Pons (tissue), 1 donor: ENCODE data around the gene ACOXL.
"Not testable (repeated sequence)": the region's sequence is repeated elsewhere in the genome, so short reads cannot be mapped to it uniquely, and the experiment has no call there.

Source experiments
- DNase-seq: peaks from one replicate; pipeline ENCODE4 v3.0.0-alpha.2; 2016; ENCODE audit warnings: low spot score

The ACOXL gene

DNA sequence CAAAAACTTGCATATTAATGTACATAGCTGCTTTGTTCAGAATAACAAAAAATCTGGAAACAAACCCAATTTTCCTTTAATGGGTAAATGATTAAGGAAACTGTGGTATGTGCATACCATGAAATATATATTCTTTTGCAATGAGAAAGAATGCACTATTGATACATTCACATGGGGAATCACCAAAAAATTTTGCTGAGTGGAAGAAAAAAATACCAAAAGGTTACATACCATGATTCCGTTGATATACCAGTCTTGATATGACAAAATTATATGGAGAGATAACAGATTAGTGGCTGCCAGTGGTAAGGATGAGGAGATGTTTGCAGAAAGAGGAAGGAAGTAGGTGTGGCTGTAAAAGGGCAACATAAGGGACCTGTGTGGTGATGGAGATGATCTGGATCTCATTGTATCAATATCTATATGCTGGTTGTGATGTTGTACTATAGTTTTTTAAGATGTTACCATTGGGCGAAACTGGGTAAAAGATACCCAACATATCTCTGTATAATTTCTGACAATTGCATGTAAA, 333.8 kb downstream of the ACOXL start:
- no peak for DNase-seq

DNA sequence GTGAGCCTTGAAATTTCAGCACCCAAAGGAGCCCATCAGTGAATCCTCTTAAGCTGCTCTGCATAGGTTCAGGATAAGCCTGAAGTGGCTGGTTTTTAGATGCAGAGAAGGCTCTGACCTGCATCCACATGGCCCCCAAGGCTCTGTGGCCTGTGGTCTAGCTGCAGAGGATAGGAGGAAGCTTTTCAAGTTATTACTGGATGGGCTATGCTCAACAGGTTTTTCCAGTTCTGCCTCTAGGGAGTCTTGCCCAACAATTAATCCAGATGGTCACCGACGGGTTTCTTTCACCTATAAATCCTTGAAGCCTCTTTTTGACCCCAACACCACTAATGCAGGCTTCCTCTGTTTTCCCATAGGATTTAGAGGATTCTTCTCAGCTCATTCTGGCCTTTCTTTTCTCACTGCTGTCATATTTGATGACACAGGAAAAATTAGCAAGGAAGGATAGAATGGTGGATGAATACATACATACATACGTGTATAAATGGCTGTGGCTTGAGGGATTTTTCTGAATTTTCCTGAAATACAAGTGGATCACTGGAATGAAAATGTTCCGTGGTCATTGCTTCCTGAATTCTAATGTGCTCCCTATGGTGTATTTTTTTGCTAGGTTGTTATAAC, 336.2 kb downstream of the ACOXL start:
- no peak for DNase-seq

DNA sequence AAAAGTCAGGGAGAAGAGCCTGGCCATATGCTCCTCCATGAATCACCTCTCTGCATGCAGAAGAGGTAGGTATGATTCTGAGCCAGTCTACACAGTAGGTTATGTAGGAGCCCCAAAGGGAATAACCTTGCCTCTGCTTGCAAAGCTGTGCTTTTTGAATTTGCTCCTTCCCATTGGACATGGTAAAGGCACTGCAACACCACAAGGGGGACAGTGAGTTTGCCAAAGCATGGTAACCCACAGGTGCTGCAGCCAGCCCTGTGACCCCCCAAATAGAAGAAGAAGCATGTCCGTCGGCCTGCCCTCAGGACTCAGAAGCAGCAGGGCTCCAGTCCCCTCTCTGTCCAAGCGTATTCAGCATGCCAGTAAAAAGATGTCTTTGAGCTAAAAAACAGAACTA, 337.3 kb downstream of the ACOXL start:
- no peak for DNase-seq

DNA sequence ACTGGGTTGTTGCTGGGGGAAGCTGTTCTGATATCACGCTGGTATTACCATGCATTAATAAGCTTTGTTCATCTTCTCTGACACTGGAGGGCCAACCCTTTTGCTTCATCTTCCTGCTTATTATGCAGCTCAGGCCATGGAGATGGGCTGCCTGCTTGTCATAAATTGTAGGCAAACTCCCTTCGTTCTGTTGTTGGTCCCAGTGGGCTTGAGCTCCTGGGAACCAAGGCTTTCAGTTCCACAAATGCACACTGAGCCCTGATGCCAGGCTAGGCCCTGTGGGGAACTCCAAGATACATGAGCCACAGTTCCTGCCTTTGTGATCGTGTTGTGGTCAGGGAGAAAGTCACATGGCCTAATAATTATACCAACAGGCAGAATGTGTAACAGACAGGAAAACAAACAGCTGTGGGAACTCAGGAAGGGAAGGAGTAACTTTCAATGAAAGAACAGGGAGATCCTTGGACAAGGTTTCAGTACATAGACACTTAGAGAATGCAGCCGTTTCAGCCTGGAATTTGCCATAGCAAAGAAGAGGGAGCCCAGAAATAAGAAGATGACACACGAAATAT, 339.3 kb downstream of the ACOXL start:
- no peak for DNase-seq

DNA sequence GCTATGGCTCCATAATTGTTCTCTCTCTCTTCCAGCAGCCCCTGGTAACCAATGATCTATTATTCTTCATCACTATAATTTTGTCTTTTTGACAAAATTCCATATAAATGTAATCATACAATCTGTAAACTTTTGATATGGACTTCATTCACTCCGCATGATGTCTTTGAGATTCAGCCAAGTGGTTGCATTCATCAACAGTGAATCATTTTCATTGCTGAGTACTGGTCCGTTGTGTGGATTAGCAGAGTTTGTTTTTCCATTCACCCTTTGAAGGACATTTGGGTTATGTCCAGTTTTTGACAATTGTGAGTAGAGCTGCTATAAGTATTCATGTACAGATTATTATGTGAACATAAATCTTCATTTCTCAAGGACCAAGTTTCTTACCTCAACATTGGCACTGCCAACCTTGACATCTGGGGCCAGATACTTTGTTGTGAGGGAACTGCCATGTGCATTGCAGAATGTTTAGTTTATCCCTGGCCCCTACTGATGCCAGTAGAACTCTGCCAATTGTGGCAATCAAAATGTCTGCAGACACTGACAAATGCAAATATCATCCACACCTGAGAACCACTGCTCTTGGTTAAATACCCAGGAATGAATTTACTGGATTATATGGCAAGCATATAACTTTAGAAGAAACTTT, 340.0 kb downstream of the ACOXL start:
- no peak for DNase-seq

DNA sequence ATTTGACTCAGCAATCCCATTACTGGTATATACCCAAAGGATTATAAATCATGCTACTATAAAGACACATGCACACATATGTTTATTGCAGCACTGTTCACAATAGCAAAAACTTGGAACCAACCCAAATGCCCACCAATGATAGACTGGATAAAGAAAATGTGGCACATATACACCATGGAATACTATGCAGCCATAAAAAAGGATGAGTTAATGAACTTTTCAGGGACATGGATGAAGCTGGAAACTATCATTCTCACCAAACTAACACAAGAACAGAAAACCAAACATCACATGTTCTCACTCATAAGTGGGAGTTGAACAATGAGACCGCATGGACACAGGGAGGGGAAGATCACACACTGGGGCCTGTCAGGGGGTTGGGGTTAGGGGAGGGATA, 350.3 kb downstream of the ACOXL start:
- DNase-seq = not testable (repeated sequence)

DNA sequence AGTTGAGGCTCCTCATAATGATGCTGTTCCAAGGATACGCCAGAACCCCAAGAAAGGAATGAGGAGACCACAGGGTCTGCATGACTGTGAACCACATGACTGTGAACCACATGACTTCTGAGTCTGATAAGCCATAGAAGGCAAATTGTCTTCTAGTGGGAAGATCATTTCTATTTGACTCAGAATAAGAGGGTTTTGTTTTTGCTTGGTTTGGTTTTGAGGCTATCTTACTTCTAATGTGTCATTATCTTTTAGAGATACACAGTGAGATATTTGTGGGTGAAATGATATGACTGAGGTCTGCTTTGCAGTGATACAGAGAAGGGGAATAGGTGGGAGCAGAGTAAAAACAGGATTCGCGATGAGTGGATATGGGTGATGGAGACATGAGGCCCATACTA, 359.4 kb downstream of the ACOXL start:
- DNase-seq = no peak

DNA sequence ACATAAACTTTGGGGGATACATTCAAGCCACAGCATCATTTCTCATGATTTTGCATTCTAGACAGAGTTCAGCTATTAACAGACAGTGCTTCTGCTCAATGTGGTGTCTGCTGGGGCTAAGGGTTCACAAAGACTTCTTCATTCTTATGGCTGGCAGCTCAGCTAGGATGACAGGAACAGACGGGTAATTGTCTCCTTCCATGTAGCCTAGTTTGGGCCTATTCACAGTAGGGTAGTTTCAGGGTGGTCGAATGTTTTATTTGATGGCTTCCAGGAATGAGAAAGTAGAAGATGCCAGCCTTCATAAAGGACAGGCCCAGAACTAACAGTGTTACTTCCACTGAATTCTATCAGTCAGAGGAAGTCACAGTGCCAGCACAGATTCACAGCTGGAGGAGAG, 362.3 kb downstream of the ACOXL start:
- peak; percentile 86 for DNase-seq

DNA sequence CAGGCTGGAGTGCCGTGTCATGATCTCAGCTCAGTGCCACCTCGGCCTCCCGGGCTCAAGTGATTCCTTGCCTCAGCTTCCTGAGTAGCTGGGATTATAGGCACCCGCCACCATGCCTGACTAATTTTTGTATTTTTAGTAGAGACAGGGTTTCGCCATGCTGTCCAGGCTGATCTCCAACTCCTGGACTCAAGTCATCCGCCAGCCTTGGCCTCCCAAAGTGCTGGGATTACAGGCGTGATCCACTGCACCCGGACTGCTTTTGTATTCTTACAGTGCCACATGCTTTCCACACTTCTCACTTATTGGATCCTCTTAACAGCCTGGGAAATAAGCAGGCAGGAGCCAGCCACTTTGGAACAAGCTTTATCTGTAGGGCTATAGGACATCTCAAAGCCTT, 363.1 kb downstream of the ACOXL start:
- DNase-seq = peak; percentile 45

DNA sequence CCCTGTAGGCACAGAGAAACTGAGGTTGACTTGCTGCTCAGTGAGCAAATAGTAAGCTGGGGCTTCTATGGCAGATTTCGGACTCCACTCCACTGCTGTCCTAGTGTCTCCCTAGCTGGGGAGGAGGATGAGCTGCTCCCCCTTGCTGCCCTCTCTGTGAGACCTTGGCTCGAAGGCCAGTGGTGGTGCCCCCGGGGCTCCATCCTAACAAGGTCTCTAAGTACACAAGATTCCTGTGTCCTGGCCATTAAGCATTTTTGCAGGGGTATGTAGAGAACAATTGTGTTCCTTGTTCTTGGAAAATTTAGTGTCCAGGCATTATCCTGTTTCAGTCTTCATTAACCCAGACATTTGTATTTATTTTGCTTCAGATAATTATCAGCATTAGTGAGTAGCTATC, 367.0 kb downstream of the ACOXL start:
- DNase-seq = no peak

DNA sequence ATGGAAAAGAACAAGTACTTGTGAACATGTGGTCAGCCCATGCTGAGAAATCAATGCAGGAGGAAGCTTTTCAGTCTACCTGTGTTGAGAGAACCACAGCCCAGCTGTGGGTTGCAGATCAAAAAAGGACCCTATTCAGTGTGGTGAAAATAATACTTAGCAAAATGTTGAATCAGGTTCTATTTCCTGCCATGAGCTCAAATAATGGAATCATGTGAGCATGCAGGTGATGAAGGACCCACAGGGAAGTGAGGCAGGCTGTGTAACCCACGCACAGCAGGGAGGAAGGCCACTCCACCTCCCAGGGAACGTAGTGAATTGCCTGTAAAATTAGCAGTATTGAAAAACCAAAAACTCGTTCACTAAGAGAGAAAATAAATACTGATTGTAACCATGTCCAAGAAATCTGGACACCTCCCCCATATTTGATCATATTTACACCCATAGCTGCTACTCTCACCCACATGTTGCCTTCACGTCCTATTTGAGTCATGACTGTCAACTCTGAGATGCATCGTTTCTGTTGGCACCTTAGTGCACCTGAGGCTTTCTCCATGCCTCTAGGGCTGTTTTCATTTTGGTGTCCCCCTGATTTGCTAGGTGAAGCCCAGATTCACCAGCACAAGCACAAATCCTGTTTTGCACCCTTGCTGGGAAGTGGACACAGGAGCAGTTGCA, 367.9 kb downstream of the ACOXL start:
- DNase-seq = no peak

DNA sequence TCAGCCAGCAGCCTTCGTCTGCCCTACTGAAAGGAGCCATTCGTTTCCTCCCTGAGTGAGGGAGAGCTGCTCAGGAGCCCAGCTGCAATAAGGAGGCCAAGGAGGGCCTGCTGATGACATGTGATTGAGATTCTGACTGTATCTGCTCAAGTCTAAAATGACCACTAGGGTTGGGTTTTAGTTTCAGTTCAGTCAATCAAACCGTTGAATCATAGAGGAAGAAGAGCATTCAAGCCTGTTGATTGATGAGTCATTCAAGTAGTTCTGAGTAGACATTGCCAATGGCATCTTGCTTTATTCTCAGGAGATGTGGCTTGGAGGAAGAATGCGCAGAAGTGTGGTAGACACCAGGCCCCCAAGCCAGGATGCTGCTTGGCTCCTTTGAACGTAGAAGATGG, 368.4 kb downstream of the ACOXL start:
- DNase-seq = no peak

DNA sequence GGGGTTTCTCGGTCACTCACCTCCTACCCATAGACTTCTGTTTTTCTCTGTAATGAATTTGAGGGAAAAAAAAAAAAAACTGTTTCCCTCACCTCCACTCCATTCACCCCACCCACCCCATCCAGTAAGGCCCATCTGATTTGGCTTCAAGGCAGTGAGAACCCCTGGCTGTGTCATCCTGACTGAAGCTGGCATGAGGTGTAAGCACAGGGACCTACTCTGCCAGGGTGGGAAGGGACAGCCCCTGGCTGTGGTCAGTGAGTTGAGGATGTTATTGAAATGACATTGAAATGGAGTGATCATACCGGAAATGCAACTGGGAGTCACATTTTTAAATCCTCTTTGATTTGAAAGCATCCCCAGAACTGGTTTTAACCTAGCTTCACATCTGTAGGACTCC, 369.2 kb downstream of the ACOXL start:
- no peak for DNase-seq

DNA sequence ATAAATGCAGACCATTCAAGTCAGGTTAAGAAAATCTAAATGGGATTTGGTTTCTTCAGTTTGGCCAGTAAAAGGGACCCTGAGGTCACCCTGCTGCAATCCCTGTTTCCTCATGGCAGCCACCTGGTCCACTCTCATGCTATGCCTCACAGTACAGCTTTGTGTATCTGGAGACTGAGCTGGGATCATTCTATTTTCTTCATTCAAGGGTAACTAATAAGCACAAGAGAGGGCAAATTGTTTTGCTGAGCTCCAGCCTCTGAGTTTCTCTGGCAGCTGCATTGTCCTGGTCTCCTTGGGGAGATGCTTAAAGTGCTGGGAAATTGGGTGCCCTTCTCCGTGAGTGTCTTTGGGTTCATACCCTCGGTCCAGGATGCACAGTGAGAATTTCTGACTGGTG, 369.8 kb downstream of the ACOXL start:
- no peak for DNase-seq

DNA sequence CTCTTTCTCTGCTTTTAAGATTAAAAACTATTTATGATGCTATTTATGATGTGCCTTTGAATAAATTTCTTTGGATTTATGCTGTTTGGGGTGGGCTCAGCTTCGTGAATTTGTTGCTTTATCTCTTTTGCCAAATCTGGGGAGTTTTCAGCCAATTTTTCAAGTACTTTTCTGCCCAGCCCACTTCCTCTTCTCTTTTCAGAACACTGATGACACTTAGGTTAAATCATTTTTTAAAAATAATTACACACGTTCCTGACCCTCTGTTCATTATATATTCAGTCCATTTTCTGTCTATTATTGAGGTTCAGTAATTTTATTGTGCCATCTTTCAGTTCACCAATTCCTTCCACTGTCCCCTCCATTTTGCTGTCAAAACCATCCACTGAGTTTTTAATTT, 373.6 kb downstream of the ACOXL start:
- DNase-seq = no peak

DNA sequence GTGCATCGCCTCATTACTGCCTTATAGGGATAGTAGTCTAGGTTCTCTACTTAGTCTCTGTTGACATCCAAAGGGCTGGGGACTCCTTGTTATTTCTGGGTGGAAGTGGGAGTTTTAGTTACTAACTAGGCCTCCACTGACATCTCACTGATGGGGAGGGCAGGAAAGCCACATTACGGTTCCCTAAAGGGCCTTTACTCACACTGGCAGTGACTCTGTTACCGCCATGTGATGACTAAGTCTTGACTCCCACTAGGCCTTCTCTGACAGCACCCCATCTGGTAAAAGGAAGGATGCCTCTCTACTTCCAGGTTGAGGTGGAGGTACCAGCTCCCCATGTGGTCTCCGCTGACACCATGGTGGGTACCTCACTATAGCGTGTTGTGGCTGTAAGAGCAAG, 374.3 kb downstream of the ACOXL start:
- DNase-seq = no peak

DNA sequence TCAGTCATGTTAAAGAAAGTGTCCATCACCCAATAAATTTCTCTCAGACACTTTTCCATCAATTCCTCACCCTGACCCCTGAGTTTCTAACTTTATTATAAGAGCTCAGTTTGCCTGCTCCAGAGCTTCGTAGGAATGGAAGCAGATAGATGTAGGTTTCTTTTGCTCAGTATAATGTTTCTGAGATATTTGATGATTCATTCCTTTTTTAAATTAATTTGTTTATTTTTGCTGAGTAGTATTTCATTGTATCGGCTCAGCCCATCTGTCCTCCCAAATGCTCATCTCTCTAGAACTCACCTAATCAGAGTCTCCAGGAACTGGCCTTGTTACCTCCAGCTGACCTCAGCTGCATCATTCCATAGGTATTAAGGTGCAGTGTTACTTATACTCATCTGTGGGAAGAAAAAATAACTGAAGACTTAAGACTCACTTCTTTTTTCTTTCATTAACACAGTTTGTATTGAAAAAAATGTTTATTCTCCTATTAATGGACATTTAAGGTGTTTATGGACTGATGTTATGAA, 376.4 kb downstream of the ACOXL start:
- no peak for DNase-seq

DNA sequence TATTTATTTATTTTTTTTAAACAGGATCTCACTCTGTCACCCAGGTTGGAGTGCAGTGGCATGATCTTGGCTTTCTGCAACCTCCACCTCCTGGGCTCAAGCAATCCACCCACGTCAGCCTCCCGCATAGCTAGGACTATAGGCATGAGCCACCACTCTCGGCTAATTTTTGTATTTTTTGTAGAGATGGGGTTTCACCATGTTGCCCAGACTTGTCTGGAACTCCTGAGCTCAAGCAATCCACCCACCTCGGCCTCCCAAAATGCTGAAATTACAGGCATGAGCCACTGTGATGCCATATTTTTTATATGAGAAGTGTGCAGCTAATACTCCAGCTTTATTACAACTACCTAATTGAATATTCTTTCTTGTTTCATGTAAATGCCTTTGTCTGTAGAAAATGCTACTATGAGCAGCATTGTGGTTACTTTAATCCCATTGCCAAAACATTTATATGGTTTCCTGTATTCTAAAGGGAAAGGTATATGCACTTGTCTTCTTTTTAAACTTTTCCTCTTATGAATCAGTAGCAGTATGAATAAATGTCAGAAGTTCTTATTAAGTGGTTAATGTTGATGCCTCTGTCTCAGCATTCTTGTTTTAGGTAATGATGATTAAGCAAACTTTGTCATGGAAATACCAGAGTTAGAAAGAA, 378.9 kb downstream of the ACOXL start:
- no peak for DNase-seq

DNA sequence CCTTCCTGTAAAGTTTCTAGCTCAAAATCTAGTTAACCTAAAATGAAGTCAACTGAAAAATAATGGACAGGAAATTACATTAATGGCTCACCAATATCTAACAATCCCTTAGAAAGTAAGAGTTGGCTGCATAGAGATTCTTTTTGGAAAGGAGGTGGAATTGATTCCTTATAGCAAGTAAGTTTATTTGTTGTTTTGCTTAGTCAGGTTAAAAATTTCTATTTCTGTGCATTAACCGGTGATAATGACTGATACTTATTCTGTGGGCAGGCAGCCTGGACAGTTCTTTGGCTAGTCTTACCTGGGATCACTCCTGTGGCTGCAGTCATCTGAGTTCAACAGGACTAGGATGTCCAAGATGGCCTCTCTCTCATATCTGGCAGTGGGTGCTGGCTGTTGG, 381.5 kb downstream of the ACOXL start:
- no peak for DNase-seq

DNA sequence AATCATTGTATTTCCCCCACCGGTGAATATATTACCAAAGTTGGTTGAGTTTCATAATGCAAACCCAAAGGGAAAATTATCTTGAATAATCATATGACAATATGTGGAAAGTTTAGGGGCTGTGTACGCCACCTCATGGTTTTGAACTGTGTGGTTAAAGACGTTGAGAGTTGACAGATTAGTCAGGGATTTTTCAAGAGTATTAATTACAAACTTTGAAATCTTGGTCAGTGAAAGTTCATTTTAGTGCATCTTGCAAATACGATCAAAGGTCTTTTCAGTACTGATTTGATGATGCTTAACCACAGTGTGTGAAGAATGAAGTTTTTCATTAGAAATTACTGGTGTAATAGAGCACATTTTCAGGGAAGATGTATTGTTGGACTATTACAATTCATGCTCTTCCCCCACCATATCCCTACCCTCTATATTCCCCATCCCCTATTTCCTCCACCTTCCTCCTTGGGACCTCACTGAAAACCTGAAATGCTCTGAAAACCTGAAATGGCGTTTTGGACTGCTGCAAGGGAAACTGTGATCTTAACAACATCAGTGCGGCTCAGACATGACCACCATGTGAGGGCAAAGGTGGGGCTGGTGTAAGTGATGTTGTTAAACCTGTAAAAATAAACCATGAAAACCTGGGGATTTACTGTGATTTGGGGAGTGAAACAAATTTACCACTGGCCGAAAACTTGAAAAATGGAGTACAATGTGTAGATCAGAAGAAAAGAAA, 383.8 kb downstream of the ACOXL start:
- DNase-seq = no peak

DNA sequence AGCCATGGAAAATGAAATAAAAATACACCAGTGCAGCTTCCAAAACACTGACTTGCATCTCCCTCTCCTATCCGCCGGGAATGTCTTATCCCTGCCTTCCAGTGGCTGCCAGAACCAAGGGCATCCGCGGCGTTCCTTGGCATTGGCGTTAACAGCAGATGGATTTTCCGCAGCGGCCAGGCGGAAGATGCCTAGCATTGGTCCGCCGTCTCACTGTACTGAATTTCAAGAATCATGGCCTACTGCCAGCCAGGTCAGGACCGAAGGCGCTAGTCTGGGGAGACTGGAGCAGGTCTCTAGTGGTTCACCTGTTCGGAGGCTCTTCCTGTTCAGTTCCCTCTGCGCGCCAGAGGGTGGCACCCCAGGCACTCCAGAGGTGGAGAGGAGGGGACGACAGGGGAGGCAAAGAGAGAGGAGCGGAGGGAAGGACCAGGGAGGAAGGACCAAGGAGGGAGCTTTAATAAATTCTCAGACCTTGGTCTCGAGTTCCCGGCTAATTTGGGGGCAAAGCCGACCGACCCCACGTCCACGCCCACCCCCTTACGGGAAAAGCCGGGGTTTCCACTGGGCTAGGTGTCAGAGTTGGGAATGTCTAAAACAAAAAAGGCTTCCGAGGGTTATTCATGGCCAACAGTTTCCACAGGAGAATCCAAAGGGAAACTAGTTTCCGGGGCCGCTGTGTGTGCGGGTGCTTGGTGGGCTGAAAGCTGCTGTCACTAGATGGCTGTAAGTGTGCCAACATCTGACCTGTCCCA, 384.6 kb downstream of the ACOXL start:
- DNase-seq = peak; percentile 72
